A549 (cell line): Measurements from ENCODE around the gene HCN4. TPM values are rescaled to one million over a fixed set of nuclear protein-coding genes. Genes with fewer than 3 reads are reported as not detected.
"Not testable (repeated sequence)": the region's sequence is repeated elsewhere in the genome, so short reads cannot be mapped to it uniquely, and the experiment has no call there.

Experiments
- ATAC-seq, 2 experiments: fragments of 200-7000 bp in 1 of 2; fragments of >200 bp in 1 of 2; cut with Nextera tagmentation in 1 of 2; cut with Tn5 transposase in 1 of 2; 3 replicates each; pipeline versions ENCODE4 v1.8.0 to v1.9.1; 2018 to 2020; ENCODE audit warnings: mild to moderate bottlenecking in 1 of 2, moderate library complexity in 1 of 2
- CTCF ChIA-PET: fragments of 300-600 bp; sonication (Branson Sonifier 250); formaldehyde crosslinking; extraction: SDS; loops from one replicate; lab custom pipeline; 2021; ENCODE audit warnings: antibody characterized with exemption, inconsistent platforms; lab: Yijun Ruan, JAX
- POLR2A ChIA-PET: fragments of 350-600 bp; formaldehyde crosslinking; extraction: SDS; loops from one replicate; lab custom pipeline; 2021; ENCODE audit warnings: antibody characterized with exemption, inconsistent platforms; lab: Yijun Ruan, JAX
- DNase-seq, 2 experiments: peaks; one replicate each; pipeline versions ENCODE4 v3.0.0 to v3.0.0-alpha.2; 2011 to 2016; ENCODE audit warnings: low read depth in 1 of 2, low spot score in 1 of 2
- FAIRE-seq: peaks from 2 replicates; lab custom pipeline; 2011; peaks lifted over from hg19 to GRCh38; lab: Jason Lieb, UNC
- H3K27ac ChIP-seq, 2 experiments: fragments of >200 bp; sonication (Bioruptor Twin); formaldehyde crosslinking; 3 replicates each; pipeline ENCODE4 v1.5.1; 2016 to 2017
- H3K4me1 ChIP-seq: fragments of >200 bp; sonication (Bioruptor Twin); formaldehyde crosslinking; 3 replicates; pipeline ENCODE4 v1.6.1; 2016
- H3K4me2 ChIP-seq: fragments of >200 bp; sonication (Bioruptor Twin); formaldehyde crosslinking; 3 replicates; pipeline ENCODE4 v1.6.1; 2016
- H3K4me3 ChIP-seq: fragments of >200 bp; sonication (Bioruptor Twin); formaldehyde crosslinking; 3 replicates; pipeline ENCODE4 v1.5.1; 2016
- H3K9me3 ChIP-seq: fragments of >200 bp; sonication (Bioruptor Twin); formaldehyde crosslinking; 3 replicates; pipeline ENCODE4 v1.6.1; 2016
- CHD2 ChIP-seq: fragments of 150-350 bp; IDR thresholded peaks from 2 replicates; pipeline ENCODE4 v1.6.1; 2014; ENCODE audit warnings: low read length; ENCODE audit not compliant: partially characterized antibody
- EHMT2 ChIP-seq: fragments of 200-600 bp; sonication (generic); IDR thresholded peaks from 2 replicates; pipeline ENCODE4 v1.6.1; 2016; ENCODE audit warnings: antibody characterized with exemption, low read depth, mild to moderate bottlenecking, moderate library complexity
- GATA3 ChIP-seq: IDR thresholded peaks from 2 replicates; pipeline ENCODE4 v1.6.1; 2012; ENCODE audit warnings: borderline replicate concordance
- HOXA7 ChIP-seq: fragments of 250-450 bp; sonication (Bioruptor Pico); IDR thresholded peaks from 2 replicates; pipeline ENCODE4 v1.5.0; 2020; ENCODE audit warnings: mild to moderate bottlenecking, moderate library complexity
- MAFK ChIP-seq: fragments of 450-650 bp; IDR thresholded peaks from 2 replicates; pipeline ENCODE4 v1.6.1; 2014; ENCODE audit not compliant: partially characterized antibody
- NR3C1 ChIP-seq: fragments of >200 bp; sonication (Bioruptor Twin); formaldehyde crosslinking; IDR thresholded peaks from 3 replicates; pipeline ENCODE4 v1.6.1; 2017
- PHF8 ChIP-seq: fragments of 200-600 bp; sonication (generic); IDR thresholded peaks from 2 replicates; pipeline ENCODE4 v1.6.1; 2016; ENCODE audit warnings: low read depth, mild to moderate bottlenecking, antibody characterized with exemption, moderate library complexity, borderline replicate concordance
- RFX5 ChIP-seq: fragments of 450-650 bp; IDR thresholded peaks from 2 replicates; pipeline ENCODE4 v1.7.1; 2014; ENCODE audit warnings: antibody characterized with exemption, mild to moderate bottlenecking, moderate library complexity
- RNF2 ChIP-seq: fragments of 200-600 bp; sonication (generic); IDR thresholded peaks from 2 replicates; pipeline ENCODE4 v1.6.1; 2016; ENCODE audit warnings: low read depth, mild to moderate bottlenecking, antibody characterized with exemption, moderate library complexity, borderline replicate concordance
- SMC3 ChIP-seq: fragments of >200 bp; sonication (Bioruptor Twin); formaldehyde crosslinking; IDR thresholded peaks from 3 replicates; pipeline ENCODE4 v1.6.1; 2018; ENCODE audit warnings: inconsistent platforms
- TP53 ChIP-seq: fragments of 250-450 bp; sonication (Bioruptor Pico); IDR thresholded peaks from 2 replicates; pipeline ENCODE4 v1.5.0; 2021; ENCODE audit warnings: mild to moderate bottlenecking, moderate library complexity
- ZC3H11A ChIP-seq: fragments of 450-650 bp; IDR thresholded peaks from 2 replicates; pipeline ENCODE4 v1.6.1; 2014; ENCODE audit warnings: antibody characterized with exemption, mild to moderate bottlenecking
- ZFP36 ChIP-seq: fragments of 450-650 bp; IDR thresholded peaks from 2 replicates; pipeline ENCODE4 v1.6.1; 2014; ENCODE audit warnings: borderline replicate concordance; ENCODE audit not compliant: partially characterized antibody
- WGBS: methylation state at CpG from one replicate; pipeline ENCODE4 v1.1.6; 2017; ENCODE audit errors: missing lambda C conversion rate; 5-methylcytosine and 5-hydroxymethylcytosine counted together
- polyA plus RNA-seq, 4 experiments: library from polyadenylated mRNA; depleted of rRNA in 3 of 4; stranded (reverse); fragments of >200 nt; fragmentation: RNase III in 1 of 4; extraction: RNeasy Plus Mini Kit Qiagen cat#74134 plus additional on column Dnase treatment in 1 of 4; gene quantifications; 2 replicates in 3 of 4; 3 replicates in 1 of 4; pipeline ENCODE4 v1.2.3, GENCODE V29; 2011 to 2017
- TF ChIP-seq, protein P1 (sequence below): fragments of >200 bp; sonication (Bioruptor Twin); formaldehyde crosslinking; IDR thresholded peaks from 2 replicates; pipeline ENCODE4 v1.6.1; 2016
- TF ChIP-seq, protein P2 (sequence below): IDR thresholded peaks from 2 replicates; pipeline ENCODE4 v1.6.1; 2012
- TF ChIP-seq, protein P3 (sequence below): fragments of 250-450 bp; sonication (Bioruptor Pico); IDR thresholded peaks from 2 replicates; pipeline ENCODE4 v1.5.0; 2021; ENCODE audit warnings: mild to moderate bottlenecking, moderate library complexity, borderline replicate concordance
- TF ChIP-seq, protein P4 (sequence below): fragments of 200-600 bp; sonication (generic); IDR thresholded peaks from 2 replicates; pipeline ENCODE4 v1.6.1; 2016; ENCODE audit warnings: antibody characterized with exemption, mild to moderate bottlenecking, moderate library complexity

Gene HCN4
- polyA plus RNA-seq, 2 of the 4 experiments (the other 2 are of a cell fraction), result 0.03 to 0.09 TPM

DNA sequence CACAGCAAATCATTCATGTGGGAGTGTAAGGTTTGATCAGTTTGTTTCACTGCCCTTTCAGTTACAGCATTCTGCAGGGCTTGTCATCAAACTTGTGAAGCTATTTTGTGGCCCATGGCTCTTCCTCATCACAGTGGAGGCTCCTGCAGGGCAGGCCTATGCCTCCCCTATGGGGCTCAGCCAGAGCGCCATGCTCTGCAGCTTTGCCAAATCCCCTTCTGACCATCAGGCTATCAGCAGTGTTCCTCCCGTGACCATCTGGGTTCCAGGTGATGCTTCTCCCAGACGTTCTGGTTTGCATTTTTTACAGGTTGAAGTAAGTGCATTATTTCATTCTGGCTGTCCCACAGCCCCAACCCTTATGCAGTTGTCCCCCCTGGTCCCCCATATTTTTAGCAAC lies 46.1 kb upstream of the HCN4 start (continued):
- TF ChIP-seq, protein P1, sequence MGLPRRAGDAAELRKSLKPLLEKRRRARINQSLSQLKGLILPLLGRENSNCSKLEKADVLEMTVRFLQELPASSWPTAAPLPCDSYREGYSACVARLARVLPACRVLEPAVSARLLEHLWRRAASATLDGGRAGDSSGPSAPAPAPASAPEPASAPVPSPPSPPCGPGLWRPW, result no peak
- TF ChIP-seq GATA3 (no peak), RNF2 (no peak), NR3C1 (no peak)

DNA sequence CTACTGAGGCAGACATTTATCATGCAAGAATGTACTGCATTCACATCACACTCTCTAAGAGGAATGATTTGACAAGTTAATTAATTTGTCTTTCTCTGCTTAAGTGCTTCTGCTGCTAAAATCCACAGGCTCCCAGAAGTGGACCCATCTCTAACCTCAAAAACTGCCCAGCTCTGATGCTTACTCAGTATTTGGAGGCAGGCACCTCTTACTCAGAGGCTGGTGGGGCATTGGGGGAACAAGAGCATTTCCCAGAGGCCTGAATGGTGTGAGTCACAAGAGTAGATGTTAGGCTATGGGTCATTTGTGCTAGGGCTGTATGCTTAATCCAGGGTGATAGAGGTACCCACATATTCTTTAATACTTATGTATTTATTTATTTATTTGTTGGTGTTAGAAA lies 34.4 kb upstream of the HCN4 start:
- TF ChIP-seq MAFK, result no peak
- TF ChIP-seq, protein P2, sequence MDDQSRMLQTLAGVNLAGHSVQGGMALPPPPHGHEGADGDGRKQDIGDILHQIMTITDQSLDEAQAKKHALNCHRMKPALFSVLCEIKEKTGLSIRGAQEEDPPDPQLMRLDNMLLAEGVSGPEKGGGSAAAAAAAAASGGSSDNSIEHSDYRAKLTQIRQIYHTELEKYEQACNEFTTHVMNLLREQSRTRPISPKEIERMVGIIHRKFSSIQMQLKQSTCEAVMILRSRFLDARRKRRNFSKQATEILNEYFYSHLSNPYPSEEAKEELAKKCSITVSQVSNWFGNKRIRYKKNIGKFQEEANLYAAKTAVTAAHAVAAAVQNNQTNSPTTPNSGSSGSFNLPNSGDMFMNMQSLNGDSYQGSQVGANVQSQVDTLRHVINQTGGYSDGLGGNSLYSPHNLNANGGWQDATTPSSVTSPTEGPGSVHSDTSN, result no peak
- TF ChIP-seq, all 56 proteins: peak for 0
- ChIA-PET POLR2A (no interaction called here), CTCF (interaction anchor here (0.8 kb wide), 1 partner anchor 9 kb away, joined by 3 read pairs; no protein-coding TSS in a partner anchor)
- Histone ChIP-seq H3K4me1 (no peaks in the 10 kb centered on the region), H3K4me3 (no peak overlapping the region), H3K27ac (no peak overlapping the region), H3K9me3 (no peaks in the 10 kb centered on the region), H3K4me2 (no peak overlapping the region)
- DNase-seq (no peak), FAIRE-seq (no peak), ATAC-seq (0 out of 6 replicates have a peak, but pooled peaks of 1 of the 2 experiments have one; percentile 39)

DNA sequence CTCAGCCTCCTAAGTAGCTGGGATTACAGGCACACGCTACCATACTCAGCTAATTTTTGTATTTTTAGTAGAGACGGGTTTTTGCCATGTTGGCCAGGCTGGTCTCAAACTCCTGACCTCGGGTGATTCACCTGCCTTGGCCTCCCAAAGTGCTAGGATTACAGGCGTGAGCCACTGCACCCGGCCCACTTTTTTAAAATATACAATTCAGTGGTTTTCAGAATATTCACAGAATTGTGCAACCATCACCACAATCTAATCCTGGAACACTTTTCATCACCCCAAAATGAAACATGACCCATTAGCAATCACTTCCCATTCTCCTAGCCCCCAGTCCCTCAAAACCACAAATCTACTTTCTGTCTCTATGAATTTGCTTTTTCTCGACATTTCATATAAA lies 31.5 kb upstream of the HCN4 start:
- H3K27ac ChIP-seq, DNase-seq, H3K4me1 ChIP-seq, H3K9me3 ChIP-seq, ATAC-seq, H3K4me2 ChIP-seq, POLR2A ChIA-PET, H3K4me3 ChIP-seq, FAIRE-seq: not testable (repeated sequence)
- 50% methylated on average over 6 of the region's 6 CpGs for WGBS
- CTCF ChIA-PET, result interaction anchor here (0.6 kb wide), 1 partner anchor 254 kb away, joined by 5 read pairs; no protein-coding TSS in a partner anchor

DNA sequence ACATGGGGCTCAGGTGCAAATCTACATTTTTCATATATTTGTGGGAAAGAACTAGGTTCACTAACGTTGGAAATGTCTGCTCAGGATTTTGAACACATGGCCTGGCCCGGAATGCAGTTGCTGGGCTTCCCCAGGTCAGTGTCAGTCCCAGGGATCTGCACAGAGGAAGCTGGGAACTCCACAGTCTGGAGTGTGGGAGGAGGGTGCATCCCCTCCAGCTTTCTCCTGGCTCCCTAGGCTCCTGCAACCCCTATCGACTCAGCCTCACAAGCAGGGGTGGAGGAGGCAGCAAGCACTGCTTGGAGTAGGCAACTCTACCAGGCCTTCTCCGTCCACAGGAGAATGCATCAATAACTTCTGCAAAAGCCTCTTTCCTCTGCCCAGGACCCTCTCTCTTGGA lies 30.1 kb upstream of the HCN4 start:
- TF ChIP-seq RFX5, result no peak
- TF ChIP-seq ZC3H11A, result no peak
- TF ChIP-seq, protein P3, sequence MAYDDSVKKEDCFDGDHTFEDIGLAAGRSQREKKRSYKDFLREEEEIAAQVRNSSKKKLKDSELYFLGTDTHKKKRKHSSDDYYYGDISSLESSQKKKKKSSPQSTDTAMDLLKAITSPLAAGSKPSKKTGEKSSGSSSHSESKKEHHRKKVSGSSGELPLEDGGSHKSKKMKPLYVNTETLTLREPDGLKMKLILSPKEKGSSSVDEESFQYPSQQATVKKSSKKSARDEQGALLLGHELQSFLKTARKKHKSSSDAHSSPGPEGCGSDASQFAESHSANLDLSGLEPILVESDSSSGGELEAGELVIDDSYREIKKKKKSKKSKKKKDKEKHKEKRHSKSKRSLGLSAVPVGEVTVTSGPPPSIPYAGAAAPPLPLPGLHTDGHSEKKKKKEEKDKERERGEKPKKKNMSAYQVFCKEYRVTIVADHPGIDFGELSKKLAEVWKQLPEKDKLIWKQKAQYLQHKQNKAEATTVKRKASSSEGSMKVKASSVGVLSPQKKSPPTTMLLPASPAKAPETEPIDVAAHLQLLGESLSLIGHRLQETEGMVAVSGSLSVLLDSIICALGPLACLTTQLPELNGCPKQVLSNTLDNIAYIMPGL (CRISPR knock-in tag), result no peak
- TF ChIP-seq TP53, result no peak
- TF ChIP-seq SMC3, result no peak
- TF ChIP-seq, protein P4, sequence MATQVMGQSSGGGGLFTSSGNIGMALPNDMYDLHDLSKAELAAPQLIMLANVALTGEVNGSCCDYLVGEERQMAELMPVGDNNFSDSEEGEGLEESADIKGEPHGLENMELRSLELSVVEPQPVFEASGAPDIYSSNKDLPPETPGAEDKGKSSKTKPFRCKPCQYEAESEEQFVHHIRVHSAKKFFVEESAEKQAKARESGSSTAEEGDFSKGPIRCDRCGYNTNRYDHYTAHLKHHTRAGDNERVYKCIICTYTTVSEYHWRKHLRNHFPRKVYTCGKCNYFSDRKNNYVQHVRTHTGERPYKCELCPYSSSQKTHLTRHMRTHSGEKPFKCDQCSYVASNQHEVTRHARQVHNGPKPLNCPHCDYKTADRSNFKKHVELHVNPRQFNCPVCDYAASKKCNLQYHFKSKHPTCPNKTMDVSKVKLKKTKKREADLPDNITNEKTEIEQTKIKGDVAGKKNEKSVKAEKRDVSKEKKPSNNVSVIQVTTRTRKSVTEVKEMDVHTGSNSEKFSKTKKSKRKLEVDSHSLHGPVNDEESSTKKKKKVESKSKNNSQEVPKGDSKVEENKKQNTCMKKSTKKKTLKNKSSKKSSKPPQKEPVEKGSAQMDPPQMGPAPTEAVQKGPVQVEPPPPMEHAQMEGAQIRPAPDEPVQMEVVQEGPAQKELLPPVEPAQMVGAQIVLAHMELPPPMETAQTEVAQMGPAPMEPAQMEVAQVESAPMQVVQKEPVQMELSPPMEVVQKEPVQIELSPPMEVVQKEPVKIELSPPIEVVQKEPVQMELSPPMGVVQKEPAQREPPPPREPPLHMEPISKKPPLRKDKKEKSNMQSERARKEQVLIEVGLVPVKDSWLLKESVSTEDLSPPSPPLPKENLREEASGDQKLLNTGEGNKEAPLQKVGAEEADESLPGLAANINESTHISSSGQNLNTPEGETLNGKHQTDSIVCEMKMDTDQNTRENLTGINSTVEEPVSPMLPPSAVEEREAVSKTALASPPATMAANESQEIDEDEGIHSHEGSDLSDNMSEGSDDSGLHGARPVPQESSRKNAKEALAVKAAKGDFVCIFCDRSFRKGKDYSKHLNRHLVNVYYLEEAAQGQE, result no peak
- TF ChIP-seq HOXA7 (CRISPR knock-in tag), result no peak
- no peak for TF ChIP-seq EHMT2
- TF ChIP-seq ZFP36, result no peak
- TF ChIP-seq RNF2, result no peak
- TF ChIP-seq PHF8, result no peak
- no peak for TF ChIP-seq CHD2
- TF ChIP-seq, all 56 proteins: peak for 0
- ATAC-seq, result no peak
- H3K4me2 ChIP-seq, result no peak overlapping the region
- WGBS, result 62% methylated on average over 4 of the region's 4 CpGs
- H3K27ac ChIP-seq, result no peak overlapping the region
- no peak for DNase-seq
- ChIA-PET CTCF (interaction anchor here (1.0 kb wide), 1 partner anchor 8 kb away, joined by 4 read pairs; no protein-coding TSS in a partner anchor), POLR2A (no interaction called here)
- no peak overlapping the region for H3K4me3 ChIP-seq
- H3K4me1 ChIP-seq, result no peaks in the 10 kb centered on the region
- no peaks in the 10 kb centered on the region for H3K9me3 ChIP-seq
- FAIRE-seq, result no peak
